Tibial nerve (tissue), 3 donors: ENCODE results near the gene OPHN1.

Experiments used
- CTCF ChIP-seq, 5 experiments: fragments of 200-600 bp in 3 of 5; fragments of 450-650 bp in 2 of 5; sonication (generic) in 3 of 5; IDR thresholded peaks; one replicate each; pipeline ENCODE4 v1.5.1; 2016 to 2019; ENCODE audit warnings: antibody characterized with exemption in 5 of 5, mild to moderate bottlenecking in 3 of 5, moderate library complexity in 2 of 5
- POLR2A ChIP-seq, 2 donors: fragments of 450-650 bp; IDR thresholded peaks; one replicate each; pipeline ENCODE4 v1.6.1; 2017; ENCODE audit warnings: antibody characterized with exemption in 2 of 2, mild to moderate bottlenecking in 2 of 2, moderate library complexity in 2 of 2

GRCh38 chrX:68203211-68203610 lies 230.1 kb downstream of the OPHN1 start:
- TF ChIP-seq CTCF (IDR thresholded peaks at IDR 0.05) (no peak), POLR2A (IDR thresholded peaks at IDR 0.05) (no peak)
